NCI-H69 (cell line): ENCODE results near the gene COMMD3.
A peak's percentile ranks its signal among the peaks of the same experiment; 100 is the strongest.
"Not testable (repeated sequence)": the region's sequence is repeated elsewhere in the genome, so short reads cannot be mapped to it uniquely, and the experiment has no call there.

Experiments
- DNase-seq: peaks from one replicate; lab custom pipeline; 2025; lab: John Stamatoyannopoulos, UW

COMMD3 gene

DNA sequence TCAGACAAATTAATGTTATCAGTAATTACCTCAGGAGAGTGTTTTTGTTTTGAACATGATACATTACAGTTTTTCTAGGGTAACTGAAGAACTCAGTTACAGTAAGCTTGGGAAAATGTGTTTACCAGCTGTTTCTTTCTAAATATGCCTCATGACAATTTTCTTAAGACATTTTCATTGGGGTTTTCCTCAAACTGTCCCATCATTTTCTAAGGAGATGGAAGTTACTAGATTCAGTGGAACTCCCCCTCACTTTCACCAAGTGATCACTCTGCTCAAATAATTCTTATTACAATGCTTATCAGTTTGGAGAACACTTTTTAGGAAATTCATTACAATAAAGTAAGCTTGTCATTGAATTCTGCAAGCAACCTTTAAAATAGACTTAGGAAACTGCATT is 22.7 kb downstream of the COMMD3 start:
- DNase-seq: no peak

GRCh38 chr10:22339761-22340328 is 23.7 kb downstream of the COMMD3 start:
- DNase-seq: no peak

GRCh38 chr10:22340329-22341189 is 24.4 kb downstream of the COMMD3 start:
- peak; percentile 69 for DNase-seq

DNA sequence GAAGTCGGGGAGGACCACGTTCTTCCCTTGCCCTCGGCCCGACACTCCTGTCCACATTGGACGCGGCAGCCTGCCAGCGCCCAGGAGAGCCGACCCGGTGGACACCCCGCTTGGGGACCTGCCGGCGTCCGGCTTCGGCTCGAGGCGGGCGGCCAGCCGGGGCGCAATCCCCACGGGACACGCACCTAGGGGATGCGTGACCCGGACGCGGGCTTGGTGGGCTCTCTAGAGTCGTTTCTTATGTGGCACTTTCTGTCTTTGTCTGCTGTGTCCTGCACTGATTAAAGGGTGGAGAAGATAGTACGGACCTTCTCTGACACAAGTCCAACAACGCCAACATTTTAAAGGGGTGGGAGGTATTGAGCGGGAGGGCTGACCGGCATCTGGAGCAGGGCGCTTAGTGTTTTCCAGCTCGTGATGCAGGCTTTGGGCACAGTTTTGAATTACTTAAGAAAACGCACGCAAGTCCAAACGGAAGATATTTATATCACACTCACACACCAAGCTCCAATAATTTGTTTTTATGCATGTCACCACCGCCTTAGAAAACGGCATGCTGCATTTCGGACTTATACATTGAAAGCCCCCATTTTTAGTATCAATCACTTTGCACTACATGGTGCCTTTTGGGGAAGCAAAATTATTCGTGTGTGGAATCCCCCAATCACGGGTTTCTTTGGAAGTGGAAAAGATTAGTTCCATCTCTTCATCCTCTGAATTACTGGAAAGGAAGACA is 25.2 kb downstream of the COMMD3 start:
- peak; percentile 22 for DNase-seq

- no peak for DNase-seq
These were observed 25.7 kb downstream of the COMMD3 start for GRCh38 chr10:22341926-22342196.

DNA sequence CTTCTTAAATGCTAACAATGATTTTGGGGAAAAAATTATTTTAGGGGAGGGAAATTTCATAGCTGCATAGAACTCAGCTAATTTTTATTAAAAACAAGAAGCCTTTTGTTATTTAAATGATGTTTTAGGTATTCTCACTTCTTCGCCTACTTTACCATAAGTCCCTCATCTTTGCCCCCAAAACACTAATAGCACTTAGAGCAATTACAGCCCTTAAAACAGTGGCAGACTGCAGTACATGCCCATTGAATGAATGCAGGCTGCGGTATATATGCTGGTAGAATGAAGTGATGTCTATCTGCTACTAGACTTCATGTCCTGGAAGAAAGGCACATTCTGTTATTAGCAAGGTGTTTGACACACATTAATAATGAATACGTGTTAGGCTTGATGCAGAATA is 26.2 kb downstream of the COMMD3 start:
- no peak for DNase-seq

DNA sequence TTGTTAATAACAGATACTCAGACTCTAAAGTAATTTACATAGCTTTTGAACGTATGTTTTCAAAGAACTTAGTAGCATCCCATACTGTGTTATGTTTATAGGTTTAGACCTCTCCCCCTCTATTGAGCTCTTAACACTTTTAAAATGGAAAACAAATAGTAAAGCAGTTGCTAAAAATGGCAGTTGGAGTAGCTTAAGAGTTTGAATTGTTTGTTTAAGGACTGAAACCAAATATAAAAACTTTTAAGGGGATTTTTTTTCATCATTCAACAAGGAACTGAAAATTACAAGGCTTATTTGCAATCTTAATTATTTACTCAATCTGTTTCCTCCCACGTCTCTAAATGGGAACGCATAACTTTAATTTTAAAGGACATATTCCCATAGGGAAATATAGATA is 27.5 kb downstream of the COMMD3 start:
- DNase-seq: no peak

DNA sequence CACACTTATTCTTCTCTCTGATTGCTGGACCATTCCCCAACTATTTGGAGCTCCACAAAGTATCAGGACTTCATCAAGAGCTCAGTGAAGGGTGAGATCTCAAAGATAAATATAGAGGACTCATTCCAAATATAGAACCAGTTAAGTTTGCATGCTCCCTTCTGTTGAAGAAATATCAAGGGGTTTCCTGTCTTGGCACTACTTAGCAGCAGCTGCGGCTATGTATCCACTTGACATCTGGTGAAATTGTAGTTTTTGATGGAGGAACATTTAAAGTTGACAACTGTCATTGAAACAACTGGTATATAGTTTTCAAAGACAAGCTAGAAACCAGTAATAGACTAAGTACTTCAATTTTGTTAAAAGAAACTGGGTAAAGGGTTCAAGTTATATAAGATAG is 28.1 kb downstream of the COMMD3 start:
- no peak for DNase-seq

GRCh38 chr10:22344781-22345300 is 28.7 kb downstream of the COMMD3 start:
- peak; percentile 20 for DNase-seq

DNA sequence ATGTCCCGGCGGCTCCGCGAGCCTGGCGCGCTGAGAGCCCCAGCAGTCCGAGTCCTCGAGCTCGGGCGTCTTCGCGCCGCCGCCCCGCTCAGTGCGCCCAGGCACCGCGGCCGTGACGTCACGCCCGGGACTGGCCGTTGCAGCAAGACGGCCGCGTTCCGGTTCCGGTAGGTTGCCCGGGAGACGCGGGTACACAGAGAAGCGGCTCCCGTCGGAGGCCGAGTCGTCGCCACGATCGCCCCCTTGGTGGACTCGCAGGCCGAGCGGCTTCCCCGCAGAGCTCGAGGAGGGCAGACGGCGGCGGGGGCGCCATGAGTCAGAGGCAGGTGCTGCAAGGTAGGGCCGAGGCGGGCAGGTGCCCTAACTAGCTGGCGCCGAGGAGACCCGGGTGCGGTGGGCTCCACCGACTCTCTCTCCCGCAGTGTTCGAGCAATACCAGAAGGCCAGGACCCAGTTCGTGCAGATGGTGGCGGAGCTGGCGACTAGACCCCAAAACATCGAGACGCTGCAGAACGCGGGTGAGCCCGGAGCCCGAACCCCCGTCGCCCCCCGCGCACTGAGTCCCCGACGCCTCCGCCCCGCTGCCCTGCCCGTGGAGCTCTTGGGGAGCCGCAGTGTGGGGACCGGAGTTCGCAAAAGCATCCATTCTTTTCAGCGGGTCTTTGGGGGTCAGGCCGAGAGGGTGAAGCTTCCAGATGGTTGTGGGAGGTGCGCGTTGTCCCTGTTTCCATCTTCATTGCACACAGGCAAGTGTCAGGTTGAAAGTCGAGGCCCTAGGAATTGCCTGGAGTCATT is 29.3 kb downstream of the COMMD3 start, which contains the start of gene SPAG6:
Gene SPAG6 (plus strand): TSS at position 196 of the 795 bp plus-strand sequence. CDS start 116 bp downstream, at position 312.
- peak; percentile 84 for DNase-seq

GRCh38 chr10:22346096-22346661 is 30.0 kb downstream of the COMMD3 start:
- no peak for DNase-seq

DNA sequence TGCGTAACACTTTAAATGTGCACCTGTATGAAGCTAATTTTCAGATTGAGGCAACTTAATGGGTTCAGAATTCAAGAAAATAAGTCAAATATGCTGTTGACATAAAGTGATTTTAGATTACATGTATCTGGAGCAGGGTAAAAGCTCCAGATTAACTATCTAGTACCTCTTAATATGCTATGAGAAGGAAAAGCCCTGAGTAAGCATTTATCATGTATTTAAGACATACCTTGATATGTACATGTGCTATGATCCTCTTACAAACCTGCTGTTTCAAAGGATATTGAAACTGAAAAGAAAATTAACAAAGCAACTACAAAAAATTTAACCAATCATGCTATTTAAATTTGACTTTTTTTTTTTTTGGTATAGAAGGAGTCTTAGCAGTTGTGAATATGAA is 33.6 kb downstream of the COMMD3 start:
- no peak for DNase-seq

DNA sequence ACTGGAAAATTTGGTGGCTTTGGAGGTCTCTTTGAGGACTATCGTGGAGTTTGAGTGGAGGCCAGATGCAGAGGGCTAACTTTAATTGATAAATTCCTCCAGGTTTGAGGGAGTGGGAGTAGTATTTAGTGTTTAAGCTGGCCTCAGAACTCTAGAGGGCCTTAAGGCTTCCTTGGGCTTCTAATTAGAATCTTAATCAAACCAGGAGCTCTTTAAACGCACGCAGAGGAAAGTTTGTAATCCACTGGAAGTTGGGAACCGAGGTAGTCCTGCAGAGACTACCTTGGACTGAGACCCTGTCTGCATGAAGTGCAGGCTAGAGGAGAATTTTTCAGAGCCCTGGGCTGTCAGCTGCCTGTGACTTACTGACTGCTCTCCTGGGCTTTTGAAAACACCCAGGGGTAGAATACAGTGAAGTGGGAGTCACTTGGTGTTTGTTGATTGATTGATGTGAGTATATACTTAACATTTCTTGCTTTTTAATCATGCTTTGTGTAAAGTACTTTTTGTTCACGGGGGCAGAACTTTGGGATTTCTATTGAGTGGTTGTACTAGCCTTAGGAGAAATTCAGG is 35.0 kb downstream of the COMMD3 start:
- DNase-seq: no peak

DNA sequence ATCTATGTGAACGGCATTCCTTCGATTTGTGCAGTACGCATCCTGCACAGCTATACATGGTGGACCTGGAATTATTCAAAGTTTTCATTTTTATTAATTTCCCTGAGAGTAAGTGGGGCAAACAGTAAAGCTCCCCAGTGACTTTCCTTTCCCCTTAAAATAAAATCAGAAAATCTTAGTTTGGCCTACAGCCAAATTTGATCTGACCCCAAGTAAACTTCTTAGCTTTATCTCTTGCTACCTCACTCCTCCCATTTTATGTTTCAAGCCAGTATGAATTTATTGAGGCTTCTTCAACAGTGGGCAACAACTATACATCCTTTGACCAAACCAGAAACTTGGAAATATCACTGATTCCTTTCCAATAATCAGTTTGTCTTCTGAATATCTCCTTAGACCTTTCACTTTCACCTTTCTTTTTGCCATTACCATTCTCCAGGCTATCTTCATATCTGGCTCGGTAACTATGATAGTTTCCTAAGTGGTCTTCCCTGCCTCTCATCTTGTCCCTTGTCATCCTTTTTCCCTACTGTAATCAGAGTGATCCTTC is 40.2 kb downstream of the COMMD3 start:
- no peak for DNase-seq

DNA sequence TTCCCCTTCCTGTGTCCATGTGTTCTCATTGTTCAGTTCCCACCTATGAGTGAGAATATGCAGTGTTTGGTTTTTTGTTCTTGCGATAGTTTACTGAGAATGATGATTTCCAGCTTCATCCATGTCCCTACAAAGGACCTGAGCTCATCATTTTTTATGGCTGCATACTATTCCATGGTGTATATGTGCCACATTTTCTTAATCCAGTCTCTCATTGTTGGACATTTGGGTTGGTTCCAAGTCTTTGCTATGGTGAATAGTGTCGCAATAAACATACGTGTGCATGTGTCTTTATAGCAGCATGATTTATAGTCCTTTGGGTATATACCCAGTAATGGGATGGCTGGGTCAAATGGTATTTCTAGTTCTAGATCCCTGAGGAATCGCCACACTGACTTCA is 41.6 kb downstream of the COMMD3 start:
- not testable (repeated sequence) for DNase-seq

DNA sequence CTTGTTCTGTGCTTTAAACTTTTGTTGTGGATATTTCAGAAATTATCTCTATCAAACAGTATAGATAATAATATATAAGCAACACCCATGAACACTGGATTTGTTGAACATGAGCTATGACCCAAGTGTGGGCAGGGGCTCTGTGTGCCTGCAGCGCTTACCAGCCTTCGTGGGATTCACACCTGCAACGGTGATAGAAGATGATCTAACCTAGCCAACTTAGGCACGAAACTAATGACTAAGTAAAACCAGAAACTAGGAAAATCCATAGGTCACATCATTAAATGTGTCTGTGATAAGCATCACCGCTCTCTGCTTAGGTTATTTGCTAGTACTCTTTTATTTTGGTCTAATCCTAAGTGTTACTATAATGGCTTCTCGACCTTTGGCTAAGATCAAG is 47.1 kb downstream of the COMMD3 start:
- DNase-seq: no peak

DNA sequence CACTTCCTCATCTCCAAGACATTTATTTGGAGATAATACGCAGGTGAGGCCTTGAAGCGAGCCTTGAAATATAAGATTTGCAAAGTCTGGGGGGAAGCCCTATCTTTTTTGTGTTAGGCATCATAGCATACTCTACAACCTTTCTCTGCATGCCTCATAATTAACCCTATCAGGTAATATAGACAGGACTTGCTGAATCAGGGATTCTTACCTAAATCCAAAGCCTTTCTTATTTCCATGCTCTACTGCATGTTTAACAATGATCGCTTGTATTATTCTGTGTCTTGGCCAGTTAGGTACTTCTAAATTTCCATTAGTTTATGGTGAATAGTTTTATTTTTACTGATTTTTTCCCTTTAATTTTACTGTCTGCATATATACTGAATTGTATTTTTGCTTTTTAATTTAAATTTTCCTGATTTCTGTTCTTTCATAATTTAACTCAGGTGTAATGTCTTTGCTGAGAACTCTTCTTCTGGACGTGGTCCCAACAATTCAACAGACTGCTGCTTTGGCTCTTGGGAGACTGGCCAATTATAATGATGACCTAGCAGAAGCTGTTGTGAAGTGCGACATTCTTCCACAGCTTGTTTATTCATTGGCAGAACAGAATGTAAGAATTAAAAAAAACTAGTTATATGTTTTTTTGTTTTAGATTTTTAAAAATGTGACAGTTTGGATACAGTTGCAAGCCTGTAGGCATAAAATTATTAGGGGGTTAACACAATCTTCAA is 48.4 kb downstream of the COMMD3 start:
- no peak for DNase-seq

DNA sequence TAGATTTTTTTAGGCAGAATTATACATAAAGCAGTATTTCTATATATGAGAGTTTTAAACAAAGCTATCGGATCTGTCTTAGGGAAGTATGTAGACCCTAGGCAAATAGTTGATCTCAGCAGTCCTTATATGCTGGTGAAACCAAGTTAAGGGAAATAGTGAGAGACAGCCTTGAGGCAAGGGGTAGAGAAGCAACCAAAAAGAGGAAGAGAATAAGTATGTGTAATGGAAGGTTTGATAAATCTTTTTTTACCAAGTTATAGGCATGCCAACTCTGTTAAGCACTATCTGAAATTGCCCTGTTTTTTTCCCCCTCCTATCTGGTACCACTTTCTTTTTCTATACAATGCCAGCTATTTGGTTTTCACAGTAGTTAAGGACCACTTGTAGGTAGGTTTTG is 49.0 kb downstream of the COMMD3 start:
- no peak for DNase-seq

DNA sequence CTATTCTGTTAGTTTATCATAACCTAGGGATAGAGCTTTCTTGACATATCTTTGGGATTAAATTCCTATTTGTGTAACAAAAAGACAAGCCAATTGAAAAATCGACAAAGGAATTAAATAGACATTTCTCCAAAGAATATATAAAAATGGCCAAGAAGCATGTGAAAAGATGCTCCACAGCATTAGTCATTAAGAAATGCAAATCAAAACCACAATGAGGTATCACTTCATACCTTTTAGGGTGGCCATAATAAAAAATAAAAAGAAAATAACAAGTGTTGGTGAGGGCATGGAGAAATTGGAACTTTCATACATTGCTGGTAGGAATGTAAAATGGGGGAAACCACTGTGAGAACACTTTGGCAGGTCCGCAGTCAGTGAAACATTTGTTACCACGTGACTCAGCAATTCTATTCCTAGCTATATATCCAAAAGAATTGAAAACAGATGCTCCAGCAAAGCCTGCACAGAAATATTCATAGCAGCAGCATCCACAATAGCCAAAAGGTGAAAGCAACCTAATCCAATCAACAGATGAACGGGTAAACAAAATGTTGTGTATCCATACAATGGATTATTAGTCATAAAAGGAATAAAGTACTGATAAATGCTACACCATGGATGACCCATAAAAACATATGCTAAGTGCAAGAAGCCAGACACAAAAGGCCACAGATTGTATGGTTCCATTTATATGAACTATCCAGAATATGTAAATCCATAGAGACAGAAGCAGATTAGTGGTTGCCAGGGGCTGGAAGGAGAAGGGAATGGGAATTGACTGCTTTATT is 49.7 kb downstream of the COMMD3 start:
- DNase-seq: no peak

DNA sequence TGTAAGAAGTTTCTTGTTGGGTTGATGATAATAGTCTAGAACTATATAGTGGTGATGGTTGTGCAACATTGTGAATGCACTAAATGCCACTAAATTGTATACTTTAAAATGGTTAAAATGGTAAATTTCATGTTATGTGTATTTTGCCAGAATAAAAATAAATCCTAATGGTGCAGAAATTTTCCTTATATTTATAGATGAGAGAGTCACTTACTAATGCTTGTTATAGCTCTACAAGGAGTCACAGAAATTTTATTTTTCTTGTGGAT is 50.2 kb downstream of the COMMD3 start:
- DNase-seq: no peak
